22Rv1 (cell line): ENCODE data around the gene SLC66A2.

Experiments used
- H3K27ac ChIP-seq: fragments of 450-650 bp; 2 replicates; pipeline ENCODE4 v1.5.1; 2017
- ZFX ChIP-seq: fragments of 450-650 bp; IDR thresholded peaks from 2 replicates; pipeline ENCODE4 v1.6.1; 2017; ENCODE audit warnings: antibody characterized with exemption, borderline replicate concordance
- TF ChIP-seq, protein P1 (sequence below): fragments of 450-650 bp; IDR thresholded peaks from 2 replicates; pipeline ENCODE4 v1.5.1; 2017; ENCODE audit warnings: mild to moderate bottlenecking

SLC66A2 gene

DNA sequence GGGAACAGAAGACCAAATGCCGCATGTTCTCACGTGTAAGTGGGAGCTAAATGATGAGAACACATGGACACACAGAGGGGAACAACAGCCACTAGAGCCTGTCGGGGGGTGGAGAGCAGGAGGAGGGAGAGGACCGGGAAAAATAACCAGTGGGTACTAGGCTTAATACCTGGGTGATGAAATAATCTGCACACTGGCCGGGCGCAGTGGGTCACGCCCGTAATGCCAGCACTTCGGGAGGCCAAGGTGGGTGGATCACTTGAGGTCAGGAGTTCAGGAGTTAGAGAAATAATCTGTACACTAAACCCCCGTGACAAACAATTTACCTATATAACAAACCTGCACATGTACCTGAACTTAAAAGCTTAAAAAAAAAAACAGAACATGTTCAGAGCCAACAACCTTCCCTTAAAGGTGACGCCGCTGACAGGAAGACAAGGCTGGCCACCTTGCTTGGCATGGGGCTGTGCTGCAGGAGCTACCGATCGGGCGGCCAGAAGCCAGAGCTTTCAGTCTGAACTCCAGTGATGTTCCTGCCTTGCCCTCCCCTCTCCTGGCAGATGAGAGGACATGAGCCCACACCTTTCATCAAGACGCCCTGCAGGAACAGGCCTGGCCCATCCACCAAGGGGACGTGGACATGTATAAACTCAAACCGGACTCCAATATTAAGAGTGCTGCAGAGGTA is 11.2 kb downstream of the SLC66A2 start:
- no peak overlapping the region for H3K27ac ChIP-seq
- TF ChIP-seq ZFX, result no peak
- TF ChIP-seq, protein P1, sequence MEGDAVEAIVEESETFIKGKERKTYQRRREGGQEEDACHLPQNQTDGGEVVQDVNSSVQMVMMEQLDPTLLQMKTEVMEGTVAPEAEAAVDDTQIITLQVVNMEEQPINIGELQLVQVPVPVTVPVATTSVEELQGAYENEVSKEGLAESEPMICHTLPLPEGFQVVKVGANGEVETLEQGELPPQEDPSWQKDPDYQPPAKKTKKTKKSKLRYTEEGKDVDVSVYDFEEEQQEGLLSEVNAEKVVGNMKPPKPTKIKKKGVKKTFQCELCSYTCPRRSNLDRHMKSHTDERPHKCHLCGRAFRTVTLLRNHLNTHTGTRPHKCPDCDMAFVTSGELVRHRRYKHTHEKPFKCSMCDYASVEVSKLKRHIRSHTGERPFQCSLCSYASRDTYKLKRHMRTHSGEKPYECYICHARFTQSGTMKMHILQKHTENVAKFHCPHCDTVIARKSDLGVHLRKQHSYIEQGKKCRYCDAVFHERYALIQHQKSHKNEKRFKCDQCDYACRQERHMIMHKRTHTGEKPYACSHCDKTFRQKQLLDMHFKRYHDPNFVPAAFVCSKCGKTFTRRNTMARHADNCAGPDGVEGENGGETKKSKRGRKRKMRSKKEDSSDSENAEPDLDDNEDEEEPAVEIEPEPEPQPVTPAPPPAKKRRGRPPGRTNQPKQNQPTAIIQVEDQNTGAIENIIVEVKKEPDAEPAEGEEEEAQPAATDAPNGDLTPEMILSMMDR, result no peak

DNA sequence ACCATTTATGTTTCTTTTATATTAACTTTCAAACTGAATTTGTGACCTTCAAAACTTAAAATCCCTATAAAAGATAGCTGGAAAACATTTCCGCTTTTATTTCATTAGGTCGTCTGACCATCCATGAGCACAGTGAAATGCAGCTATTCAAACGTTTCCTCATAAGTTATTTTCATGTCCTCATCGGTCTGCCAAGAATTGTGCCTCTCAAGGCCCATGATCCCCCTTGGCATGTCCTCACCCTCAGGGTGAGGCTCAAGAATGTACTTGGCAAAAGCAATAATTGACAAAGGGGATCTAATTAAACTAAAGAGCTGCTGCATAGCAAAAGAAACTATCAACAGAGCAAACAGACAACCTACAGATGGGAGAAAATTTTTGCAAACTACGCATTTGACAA is 12.4 kb downstream of the SLC66A2 start:
- H3K27ac ChIP-seq, result no peak overlapping the region
- no peak for TF ChIP-seq ZFX
- TF ChIP-seq, protein P1, result no peak

DNA sequence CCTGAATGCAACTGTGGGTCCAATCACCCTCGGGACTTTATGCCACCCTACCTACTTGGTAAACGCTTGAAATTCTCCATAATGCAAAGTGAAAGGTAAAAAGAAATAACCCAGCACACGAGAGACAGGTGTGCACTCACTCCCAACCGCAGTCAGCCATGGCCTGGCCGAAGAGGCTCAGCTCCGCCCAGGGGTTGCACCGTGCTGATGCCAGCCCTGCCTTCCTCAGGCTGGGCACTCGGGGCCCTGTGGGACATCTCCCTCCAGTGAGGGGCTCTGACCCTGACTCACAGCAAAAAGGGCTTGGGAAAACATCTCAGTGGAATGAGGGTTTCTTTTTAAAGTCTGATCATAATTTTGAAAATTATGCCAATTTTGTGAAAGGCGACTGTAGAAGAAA is 13.3 kb downstream of the SLC66A2 start:
- H3K27ac ChIP-seq, result no peak overlapping the region
- no peak for TF ChIP-seq ZFX
- TF ChIP-seq, protein P1, result no peak

DNA sequence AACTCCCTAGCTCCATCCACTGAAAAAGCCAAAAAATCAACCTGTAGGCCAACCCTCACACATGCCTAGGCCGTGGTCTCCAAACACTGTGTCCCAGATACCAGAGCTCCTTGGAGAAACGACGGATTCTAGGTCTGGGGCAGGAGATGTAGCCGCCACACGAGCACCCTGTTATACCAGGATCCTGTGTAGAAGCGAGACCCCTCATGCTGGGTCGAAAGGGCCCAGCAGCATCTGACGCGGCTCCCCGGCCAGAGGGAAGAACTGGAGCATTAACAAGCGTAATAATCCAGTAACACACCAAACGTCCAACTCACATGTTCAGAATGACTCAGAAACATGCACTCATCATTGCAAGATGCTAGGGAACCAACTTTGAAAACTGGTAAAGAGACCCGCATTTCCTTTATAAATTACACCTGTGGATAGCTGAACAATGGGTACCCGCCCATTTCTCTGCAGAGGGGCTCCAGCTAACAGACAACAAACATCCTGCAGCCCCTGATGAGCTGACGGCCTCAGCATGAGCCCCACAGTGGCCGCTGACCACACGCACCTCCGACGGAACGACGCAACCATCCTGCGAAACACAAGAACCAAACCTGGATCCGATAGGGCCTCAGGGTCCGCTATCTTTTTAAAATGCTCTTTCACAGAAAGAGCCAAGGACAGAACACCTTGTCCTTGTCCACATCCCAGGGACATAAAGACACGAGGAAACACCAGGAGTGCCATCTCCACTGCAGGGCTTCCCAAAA is 14.2 kb downstream of the SLC66A2 start:
- TF ChIP-seq, protein P1, result no peak
- TF ChIP-seq ZFX, result no peak
- no peak overlapping the region for H3K27ac ChIP-seq

DNA sequence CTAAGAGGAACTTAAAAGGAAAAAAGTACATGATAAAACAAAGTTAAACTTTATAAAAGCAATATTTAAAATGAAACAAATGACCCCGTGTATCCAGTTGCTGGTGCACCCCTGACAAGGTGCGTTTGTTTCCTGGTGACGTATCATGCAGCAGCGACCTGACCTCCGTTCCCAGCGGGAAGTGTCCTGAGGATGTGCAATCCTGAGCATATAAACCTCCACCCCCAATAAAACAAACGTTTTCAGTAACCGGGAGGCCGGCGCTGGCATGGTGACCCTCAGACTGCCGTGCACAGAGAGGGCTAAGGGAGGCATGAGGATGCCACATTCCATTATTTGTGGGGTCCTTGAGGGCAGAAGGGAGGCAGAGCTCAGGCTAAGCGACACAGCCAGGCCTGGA is 14.8 kb downstream of the SLC66A2 start:
- no peak overlapping the region for H3K27ac ChIP-seq
- no peak for TF ChIP-seq ZFX
- TF ChIP-seq, protein P1, result no peak

DNA sequence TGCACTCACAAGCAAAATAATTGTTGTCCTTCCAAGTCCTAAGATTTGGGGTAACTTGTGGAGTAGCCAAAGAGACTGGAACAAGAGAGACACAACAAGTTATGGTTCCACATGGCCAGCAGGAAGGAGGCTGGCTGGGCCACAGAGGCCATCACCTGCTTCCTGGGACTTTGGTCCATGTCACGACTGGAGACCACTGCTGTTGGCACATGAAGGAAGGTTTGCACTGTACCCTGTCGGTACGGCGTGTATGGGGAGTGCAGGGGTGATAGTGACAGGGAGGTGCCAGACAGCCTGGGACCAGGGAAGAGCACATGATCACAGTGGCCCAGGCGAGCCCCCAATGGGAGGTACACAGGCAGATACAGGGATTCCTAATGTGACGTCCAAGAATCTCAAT is 15.5 kb downstream of the SLC66A2 start:
- no peak for TF ChIP-seq ZFX
- TF ChIP-seq, protein P1, result no peak
- H3K27ac ChIP-seq, result peak overlapping the region; percentile 79; the same call in 1 of the 2 replicates

DNA sequence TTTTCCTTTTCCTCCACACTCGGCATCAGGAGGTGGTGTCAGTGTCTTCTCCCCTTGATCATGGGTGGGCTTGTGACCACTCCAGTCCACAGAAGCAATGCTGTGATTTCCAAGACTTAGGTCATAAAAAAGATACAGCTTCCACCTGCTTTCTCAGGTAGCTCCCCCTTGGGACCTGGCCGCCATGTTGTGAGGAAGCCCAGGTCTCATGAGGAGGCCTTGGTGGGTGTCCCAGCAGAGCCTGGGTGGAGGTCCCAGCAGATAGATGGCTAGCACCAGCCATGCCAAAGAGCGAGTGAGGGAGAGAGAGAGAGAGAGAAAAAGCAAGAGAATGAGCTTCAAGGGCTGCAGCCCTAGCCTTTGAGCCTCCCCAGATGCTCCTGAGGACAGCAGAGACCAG is 16.0 kb downstream of the SLC66A2 start:
- peak overlapping the region; percentile 79 for H3K27ac ChIP-seq
- TF ChIP-seq ZFX, result no peak

DNA sequence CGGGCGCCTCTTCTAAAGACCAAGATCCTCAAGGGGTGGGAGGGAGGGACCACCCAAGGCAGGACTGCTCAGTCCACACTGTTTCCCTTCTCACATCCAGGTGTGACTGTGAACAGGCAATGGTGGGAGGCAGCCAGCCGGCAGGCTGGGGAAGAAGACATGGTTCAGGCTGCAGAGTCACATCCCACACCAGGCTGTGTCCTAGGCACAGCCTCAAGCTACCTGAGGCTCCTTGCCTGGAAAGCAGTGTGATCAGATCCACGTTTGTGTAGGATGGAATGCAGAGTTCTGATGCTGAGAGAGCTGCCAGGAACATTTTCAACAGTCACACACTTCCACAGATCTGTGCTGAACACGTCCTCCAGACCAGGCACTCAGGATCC is 16.4 kb downstream of the SLC66A2 start:
- TF ChIP-seq, protein P1, result no peak
- no peak for TF ChIP-seq ZFX
- peak overlapping the region; percentile 79 for H3K27ac ChIP-seq
